ENCODE results near the gene DHRS3. TPM values are rescaled to one million over a fixed set of nuclear protein-coding genes. Genes with fewer than 3 reads are reported as not detected.

The DHRS3 gene
- total and polyA plus RNA-seq, 2 donors (not counting 1 experiment from before 2014, with no cell fraction given): 0.37 TPM

DNA sequence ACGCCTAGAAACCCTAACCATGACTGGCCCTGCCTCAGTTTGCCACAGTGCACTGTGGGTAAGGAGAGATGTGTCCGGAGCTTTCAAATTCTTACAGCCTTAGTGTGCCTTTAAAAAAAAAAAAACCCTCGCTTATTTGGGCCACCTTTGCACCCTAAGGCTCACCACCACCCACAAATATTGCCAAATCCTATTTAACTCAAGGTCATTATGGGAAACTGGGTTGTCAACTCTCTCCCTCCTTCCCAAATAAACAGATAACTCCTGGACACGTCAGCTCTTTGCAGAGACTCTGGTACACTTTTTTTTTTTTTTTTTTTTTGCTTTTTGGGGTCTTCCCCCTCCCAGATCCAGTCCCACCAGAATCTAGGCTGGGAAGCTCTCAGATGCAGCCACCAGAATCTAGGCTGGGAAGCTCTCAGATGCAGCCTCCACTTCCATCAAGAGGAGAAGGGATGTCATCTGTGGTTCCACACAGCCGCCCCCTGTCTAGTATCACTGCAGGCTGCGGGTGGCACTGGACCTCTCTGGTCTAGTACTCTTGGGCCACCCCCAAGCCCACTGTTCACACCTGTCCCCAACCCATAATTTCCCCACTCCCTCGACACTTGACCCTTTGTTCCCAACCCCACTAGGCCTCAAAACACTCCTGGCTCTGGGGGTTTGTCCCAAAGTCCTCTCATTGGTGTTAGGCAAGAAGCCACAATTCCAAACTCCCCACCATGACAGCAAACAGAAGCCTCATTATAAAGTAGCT lies 3.4 kb downstream of the DHRS3 start:
- H3K9me3 ChIP-seq (ENCODE audit: control extremely low read depth in 1 of 3, control insufficient read depth in 2 of 3, insufficient read depth in 1 of 3, low read length in 2 of 3): peaks cover 0 to 6% (median 0%) of the 10 kb centered on the region in 3 donors
- H3K79me2 ChIP-seq (ENCODE audit: control insufficient read depth, insufficient read depth, low read length): no peaks in the 10 kb centered on the region
- Mint-ChIP-seq H3K27ac (no peak overlapping the region), H3K4me3 (no peak overlapping the region), H3K27me3 (peaks cover 67% of the 10 kb centered on the region), H3K4me1 (peaks cover 37% of the 10 kb centered on the region), H3K9me3 (ENCODE audit: insufficient read depth) (no peaks in the 10 kb centered on the region)
- ChIA-PET CTCF (interaction anchor here (1.0 to 1.6 kb wide), 3 partner anchors 10 to 336 kb away, joined by 3 to 5 read pairs (median 3); no protein-coding TSS in a partner anchor), POLR2A (no interaction called here)
- no peaks in the 10 kb centered on the region for H4K20me1 ChIP-seq (ENCODE audit: control insufficient read depth, insufficient read depth, low read length, poor library complexity, severe bottlenecking)
- DNase-seq (no peak), ATAC-seq (ENCODE audit: low read depth) (no peak)
- TF ChIP-seq EZH2 (IDR thresholded peaks at IDR 0.05; ENCODE audit: borderline replicate concordance, insufficient read depth, low read depth, low read length, poor library complexity, severe bottlenecking): no peak
- TF ChIP-seq, protein P1, sequence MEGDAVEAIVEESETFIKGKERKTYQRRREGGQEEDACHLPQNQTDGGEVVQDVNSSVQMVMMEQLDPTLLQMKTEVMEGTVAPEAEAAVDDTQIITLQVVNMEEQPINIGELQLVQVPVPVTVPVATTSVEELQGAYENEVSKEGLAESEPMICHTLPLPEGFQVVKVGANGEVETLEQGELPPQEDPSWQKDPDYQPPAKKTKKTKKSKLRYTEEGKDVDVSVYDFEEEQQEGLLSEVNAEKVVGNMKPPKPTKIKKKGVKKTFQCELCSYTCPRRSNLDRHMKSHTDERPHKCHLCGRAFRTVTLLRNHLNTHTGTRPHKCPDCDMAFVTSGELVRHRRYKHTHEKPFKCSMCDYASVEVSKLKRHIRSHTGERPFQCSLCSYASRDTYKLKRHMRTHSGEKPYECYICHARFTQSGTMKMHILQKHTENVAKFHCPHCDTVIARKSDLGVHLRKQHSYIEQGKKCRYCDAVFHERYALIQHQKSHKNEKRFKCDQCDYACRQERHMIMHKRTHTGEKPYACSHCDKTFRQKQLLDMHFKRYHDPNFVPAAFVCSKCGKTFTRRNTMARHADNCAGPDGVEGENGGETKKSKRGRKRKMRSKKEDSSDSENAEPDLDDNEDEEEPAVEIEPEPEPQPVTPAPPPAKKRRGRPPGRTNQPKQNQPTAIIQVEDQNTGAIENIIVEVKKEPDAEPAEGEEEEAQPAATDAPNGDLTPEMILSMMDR (IDR thresholded peaks at IDR 0.05): no peak
- H3K4me2 ChIP-seq (replicated peaks; ENCODE audit: low read depth, low read length, poor library complexity, severe bottlenecking): no peak overlapping the region
- no peaks in the 10 kb centered on the region for H3K36me3 ChIP-seq (replicated peaks in 1 of 2; ENCODE audit: control extremely low read depth in 1 of 2, control insufficient read depth in 1 of 2, extremely low read depth in 1 of 2, insufficient read depth in 2 of 2, low read length in 1 of 2)
- no peak overlapping the region for H3K4me3 ChIP-seq (ENCODE audit: control extremely low read depth in 1 of 5, extremely low read depth in 1 of 5, insufficient read depth in 1 of 5, low read depth in 2 of 5, low read length in 4 of 5)
- H3K4me1 ChIP-seq (ENCODE audit: control insufficient read depth in 2 of 2, insufficient read depth in 2 of 2, low read length in 2 of 2): peaks cover 27 to 40% of the 10 kb centered on the region in 2 donors
- WGBS (ENCODE audit: insufficient coverage): 95% methylated on average over 4 of the region's 7 CpGs
- H3K27me3 ChIP-seq (replicated peaks in 1 of 4; ENCODE audit: control extremely low read depth in 1 of 4, control insufficient read depth in 3 of 4, insufficient read depth in 4 of 4, low read length in 3 of 4): peaks cover 0 to 56% (median 13%) of the 10 kb centered on the region in 4 experiments
- H3K27ac ChIP-seq (ENCODE audit: low read length in 2 of 2): no peak overlapping the region
- intact Hi-C loops (cut with micrococcal nuclease): no loop called here
- no peak overlapping the region for H2AFZ ChIP-seq (ENCODE audit: insufficient read depth, low read depth, low read length, poor library complexity, severe bottlenecking)
- no peak overlapping the region for H3K9ac ChIP-seq (ENCODE audit: low read length)

DNA sequence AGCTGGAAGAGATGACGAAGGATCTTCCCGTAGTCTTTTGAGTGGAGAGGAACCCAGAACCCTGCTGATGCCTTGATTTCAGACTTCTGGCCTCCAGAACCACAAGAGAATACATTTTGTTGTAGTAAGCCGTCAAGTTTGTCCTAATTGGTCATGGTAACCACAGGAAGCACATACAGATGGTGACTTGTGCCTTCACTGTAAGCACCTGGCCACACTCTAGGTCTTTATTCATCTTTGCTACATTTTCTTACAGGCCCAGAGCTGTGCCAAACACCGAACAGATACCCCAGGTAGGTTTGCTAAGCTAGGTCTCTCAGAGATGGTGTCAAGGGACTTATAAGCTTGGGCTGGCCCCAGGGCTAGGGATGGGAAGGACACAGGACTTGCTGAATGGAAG lies 4.8 kb downstream of the DHRS3 start:
- ChIA-PET CTCF (no interaction called here), POLR2A (no interaction called here)
- Histone ChIP-seq H3K4me3 (ENCODE audit: control extremely low read depth in 1 of 5, extremely low read depth in 1 of 5, insufficient read depth in 1 of 5, low read depth in 2 of 5, low read length in 4 of 5) (no peak overlapping the region), H3K4me1 (ENCODE audit: control insufficient read depth in 2 of 2, insufficient read depth in 2 of 2, low read length in 2 of 2) (peaks cover 15 to 27% of the 10 kb centered on the region in 2 donors), H3K4me2 (replicated peaks; ENCODE audit: low read depth, low read length, poor library complexity, severe bottlenecking) (no peak overlapping the region), H3K9ac (ENCODE audit: low read length) (no peak overlapping the region), H3K27ac (ENCODE audit: low read length in 2 of 2) (no peak overlapping the region), H3K36me3 (replicated peaks in 1 of 2; ENCODE audit: control extremely low read depth in 1 of 2, control insufficient read depth in 1 of 2, extremely low read depth in 1 of 2, insufficient read depth in 2 of 2, low read length in 1 of 2) (no peaks in the 10 kb centered on the region), H3K9me3 (ENCODE audit: control extremely low read depth in 1 of 3, control insufficient read depth in 2 of 3, insufficient read depth in 1 of 3, low read length in 2 of 3) (no peaks in the 10 kb centered on the region), H3K79me2 (ENCODE audit: control insufficient read depth, insufficient read depth, low read length) (no peaks in the 10 kb centered on the region), H4K20me1 (ENCODE audit: control insufficient read depth, insufficient read depth, low read length, poor library complexity, severe bottlenecking) (no peaks in the 10 kb centered on the region), H3K27me3 (replicated peaks in 1 of 4; ENCODE audit: control extremely low read depth in 1 of 4, control insufficient read depth in 3 of 4, insufficient read depth in 4 of 4, low read length in 3 of 4) (peaks cover 0 to 42% (median 9%) of the 10 kb centered on the region in 4 experiments), H2AFZ (ENCODE audit: insufficient read depth, low read depth, low read length, poor library complexity, severe bottlenecking) (no peak overlapping the region)
- peaks cover 58% of the 10 kb centered on the region for H3K27me3 Mint-ChIP-seq
- H3K4me1 Mint-ChIP-seq: peaks cover 23% of the 10 kb centered on the region
- DNase-seq: no peak
- WGBS (ENCODE audit: insufficient coverage): 33% methylated on average over 1 of the region's 4 CpGs
- H3K9me3 Mint-ChIP-seq (ENCODE audit: insufficient read depth): no peaks in the 10 kb centered on the region
- no peak overlapping the region for H3K4me3 Mint-ChIP-seq
- no peak for ATAC-seq (ENCODE audit: low read depth)
- no peak for TF ChIP-seq EZH2 (IDR thresholded peaks at IDR 0.05; ENCODE audit: borderline replicate concordance, insufficient read depth, low read depth, low read length, poor library complexity, severe bottlenecking)
- TF ChIP-seq, protein P1 (IDR thresholded peaks at IDR 0.05): no peak
- H3K27ac Mint-ChIP-seq: no peak overlapping the region
- intact Hi-C loops (cut with micrococcal nuclease): no loop called here

All from B cell (primary cell).